Liver (tissue), 9 donors: ENCODE data around the gene SETD6. TPM values are rescaled to one million over a fixed set of nuclear protein-coding genes. Genes with fewer than 3 reads are reported as not detected.

Experiments
- DNase-seq: peaks from one replicate; pipeline ENCODE4 v3.0.0-alpha.2; 2017; ENCODE audit warnings: low spot score
- H3K27ac ChIP-seq, 2 donors: one replicate each; pipeline ENCODE4 v1.7.0; 2013; ENCODE audit warnings: inconsistent platforms in 2 of 2, low read length in 2 of 2, control low read depth in 1 of 2, low read depth in 1 of 2, mild to moderate bottlenecking in 1 of 2
- H3K27me3 ChIP-seq, 4 donors: one replicate each; pipeline versions ENCODE4 v1.6.1 to v1.7.0; 2013; ENCODE audit warnings: low read length in 3 of 4, inconsistent platforms in 1 of 4, mild to moderate bottlenecking in 1 of 4, moderate library complexity in 1 of 4; ENCODE audit not compliant: control insufficient read depth in 4 of 4, insufficient read depth in 4 of 4
- H3K36me3 ChIP-seq, 4 donors: one replicate each; pipeline versions ENCODE4 v1.6.1 to v1.7.0; 2013; ENCODE audit warnings: low read length in 3 of 4, mild to moderate bottlenecking in 3 of 4, low read depth in 1 of 4, moderate library complexity in 1 of 4; ENCODE audit not compliant: control insufficient read depth in 4 of 4, insufficient read depth in 3 of 4
- H3K4me1 ChIP-seq, 4 donors: one replicate each; pipeline versions ENCODE4 v1.6.1 to v1.7.0; 2013; ENCODE audit warnings: low read length in 3 of 4, mild to moderate bottlenecking in 3 of 4, moderate library complexity in 1 of 4; ENCODE audit not compliant: control insufficient read depth in 4 of 4, insufficient read depth in 4 of 4
- H3K4me3 ChIP-seq, 3 donors: one replicate each; pipeline versions ENCODE4 v1.6.1 to v1.7.0; 2013; ENCODE audit warnings: low read length in 3 of 3, control low read depth in 1 of 3, low read depth in 1 of 3, mild to moderate bottlenecking in 1 of 3
- H3K9ac ChIP-seq, 2 donors: one replicate each; pipeline ENCODE4 v1.7.0; 2013; ENCODE audit warnings: low read length in 2 of 2, mild to moderate bottlenecking in 2 of 2, moderate library complexity in 2 of 2, control low read depth in 1 of 2, low read depth in 1 of 2
- H3K9me3 ChIP-seq, 4 donors: one replicate each; pipeline versions ENCODE4 v1.6.1 to v1.7.0; 2013; ENCODE audit warnings: low read length in 3 of 4; ENCODE audit not compliant: control insufficient read depth in 4 of 4
- EGR1 ChIP-seq, 2 donors: IDR thresholded peaks; 2 replicates each; pipeline ENCODE4 v1.6.1; 2016 to 2018; ENCODE audit warnings: antibody characterized with exemption in 2 of 2, low read depth in 2 of 2
- FOXA2 ChIP-seq: IDR thresholded peaks from 2 replicates; pipeline ENCODE4 v1.6.1; 2016; ENCODE audit warnings: antibody characterized with exemption
- GABPA ChIP-seq, 2 donors: IDR thresholded peaks in 1 of 2; conservative IDR thresholded peaks in 1 of 2; 2 replicates each; pipeline ENCODE4 v1.6.1; 2016; ENCODE audit warnings: antibody characterized with exemption in 2 of 2, mild to moderate bottlenecking in 1 of 2, moderate library complexity in 1 of 2
- HNF4A ChIP-seq, 2 donors: conservative IDR thresholded peaks; 2 replicates each; pipeline ENCODE4 v1.6.1; 2016; ENCODE audit warnings: antibody characterized with exemption in 2 of 2, mild to moderate bottlenecking in 2 of 2
- HNF4G ChIP-seq: IDR thresholded peaks from 2 replicates; pipeline ENCODE4 v1.6.1; 2016; ENCODE audit warnings: antibody characterized with exemption
- JUND ChIP-seq, 2 donors: IDR thresholded peaks; 2 replicates each; pipeline ENCODE4 v1.6.1; 2016; ENCODE audit warnings: antibody characterized with exemption in 2 of 2
- NR2F2 ChIP-seq: IDR thresholded peaks from 2 replicates; pipeline ENCODE4 v1.6.1; 2016; ENCODE audit warnings: antibody characterized with exemption
- RAD21 ChIP-seq, 2 donors: IDR thresholded peaks; 2 replicates each; pipeline ENCODE4 v1.6.1; 2016; ENCODE audit warnings: antibody characterized with exemption in 2 of 2, mild to moderate bottlenecking in 2 of 2
- RXRA ChIP-seq, 2 donors: IDR thresholded peaks; 2 replicates each; pipeline ENCODE4 v1.6.1; 2017 to 2018; ENCODE audit warnings: antibody characterized with exemption in 2 of 2, mild to moderate bottlenecking in 1 of 2
- SP1 ChIP-seq: IDR thresholded peaks from 2 replicates; pipeline ENCODE4 v1.6.1; 2018; ENCODE audit warnings: antibody characterized with exemption, mild to moderate bottlenecking
- TAF1 ChIP-seq: conservative IDR thresholded peaks from 2 replicates; pipeline ENCODE4 v1.6.1; 2016; ENCODE audit warnings: antibody characterized with exemption, mild to moderate bottlenecking
- YY1 ChIP-seq: IDR thresholded peaks from 2 replicates; pipeline ENCODE4 v1.6.1; 2016; ENCODE audit warnings: antibody characterized with exemption, mild to moderate bottlenecking
- WGBS: extraction: QIAGEN DNeasy Blood & Tissue Kit; methylation state at CpG from one replicate; pipeline ENCODE4 v1.1.7; 2013; 5-methylcytosine and 5-hydroxymethylcytosine counted together
- polyA plus RNA-seq, 2 donors: library from polyadenylated mRNA; stranded (reverse) in 1 of 2; unstranded in 1 of 2; fragments of 200-250 nt in 1 of 2; fragments of >200 nt in 1 of 2; fragmentation: Nextera tagmentation in 1 of 2; extraction: Ambion mirVana in 1 of 2; gene quantifications; one replicate each; pipeline versions ENCODE4 v1.2.1 to v1.2.3, GENCODE V29; 2013 to 2015
- total RNA-seq, 2 donors: library from RNA; depleted of rRNA; stranded (reverse); fragments of >200 nt; gene quantifications; one replicate each; pipeline ENCODE4 v1.2.3, GENCODE V29; 2014
- TF ChIP-seq, protein P1 (sequence below): IDR thresholded peaks from 2 replicates; pipeline ENCODE4 v1.6.1; 2016; ENCODE audit warnings: antibody characterized with exemption, mild to moderate bottlenecking
- TF ChIP-seq, protein P2 (sequence below): IDR thresholded peaks from 2 replicates; pipeline ENCODE4 v1.6.1; 2016; ENCODE audit warnings: antibody characterized with exemption
- TF ChIP-seq, protein P3 (sequence below): IDR thresholded peaks from 2 replicates; pipeline ENCODE4 v1.6.1; 2016; ENCODE audit warnings: antibody characterized with exemption
- TF ChIP-seq, protein P4 (sequence below): IDR thresholded peaks from 2 replicates; pipeline ENCODE4 v1.6.1; 2016; ENCODE audit warnings: antibody characterized with exemption
- TF ChIP-seq, protein P5 (sequence below): fragments of 150-350 bp; IDR thresholded peaks from 2 replicates; pipeline ENCODE4 v1.5.1; 2017; ENCODE audit warnings: improper control_type of control experiment, low read depth, low read length; ENCODE audit not compliant: missing input control
- donor health status: healthy.
- donor health status: healthy.
- donor health status: healthy.
- donor health status: healthy.
- donor health status: healthy.

Gene SETD6
- total and polyA plus RNA-seq, 4 donors, result 6.9 to 17.7 (median 10.2) TPM

DNA sequence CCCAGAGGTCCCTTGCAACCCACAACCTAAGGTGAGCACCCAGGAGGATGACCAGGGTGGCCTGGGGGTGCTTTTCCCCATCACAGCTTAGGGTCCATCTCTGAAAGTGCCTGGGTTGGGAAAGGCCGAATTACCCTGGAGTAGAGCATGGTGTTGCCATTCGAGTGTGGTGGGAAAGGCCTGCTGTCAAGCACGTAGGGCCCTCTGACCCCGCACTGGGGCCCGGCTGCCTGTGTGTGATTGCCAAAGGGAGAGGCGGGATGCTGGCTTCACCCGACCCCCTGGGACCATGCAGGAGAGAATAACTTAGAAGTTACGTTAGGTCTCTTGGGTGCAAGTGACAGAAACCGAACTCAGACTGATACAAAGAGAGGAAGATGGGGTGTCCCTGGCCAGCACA is 43.1 kb upstream of the SETD6 start:
- H3K9ac ChIP-seq, result no peak overlapping the region
- no peak overlapping the region for H3K27ac ChIP-seq
- TF ChIP-seq GABPA (IDR thresholded peaks at IDR 0.05 in 1 of 2, conservative IDR thresholded peaks at IDR 0.05 in 1 of 2), result no peak
- TF ChIP-seq, protein P1, sequence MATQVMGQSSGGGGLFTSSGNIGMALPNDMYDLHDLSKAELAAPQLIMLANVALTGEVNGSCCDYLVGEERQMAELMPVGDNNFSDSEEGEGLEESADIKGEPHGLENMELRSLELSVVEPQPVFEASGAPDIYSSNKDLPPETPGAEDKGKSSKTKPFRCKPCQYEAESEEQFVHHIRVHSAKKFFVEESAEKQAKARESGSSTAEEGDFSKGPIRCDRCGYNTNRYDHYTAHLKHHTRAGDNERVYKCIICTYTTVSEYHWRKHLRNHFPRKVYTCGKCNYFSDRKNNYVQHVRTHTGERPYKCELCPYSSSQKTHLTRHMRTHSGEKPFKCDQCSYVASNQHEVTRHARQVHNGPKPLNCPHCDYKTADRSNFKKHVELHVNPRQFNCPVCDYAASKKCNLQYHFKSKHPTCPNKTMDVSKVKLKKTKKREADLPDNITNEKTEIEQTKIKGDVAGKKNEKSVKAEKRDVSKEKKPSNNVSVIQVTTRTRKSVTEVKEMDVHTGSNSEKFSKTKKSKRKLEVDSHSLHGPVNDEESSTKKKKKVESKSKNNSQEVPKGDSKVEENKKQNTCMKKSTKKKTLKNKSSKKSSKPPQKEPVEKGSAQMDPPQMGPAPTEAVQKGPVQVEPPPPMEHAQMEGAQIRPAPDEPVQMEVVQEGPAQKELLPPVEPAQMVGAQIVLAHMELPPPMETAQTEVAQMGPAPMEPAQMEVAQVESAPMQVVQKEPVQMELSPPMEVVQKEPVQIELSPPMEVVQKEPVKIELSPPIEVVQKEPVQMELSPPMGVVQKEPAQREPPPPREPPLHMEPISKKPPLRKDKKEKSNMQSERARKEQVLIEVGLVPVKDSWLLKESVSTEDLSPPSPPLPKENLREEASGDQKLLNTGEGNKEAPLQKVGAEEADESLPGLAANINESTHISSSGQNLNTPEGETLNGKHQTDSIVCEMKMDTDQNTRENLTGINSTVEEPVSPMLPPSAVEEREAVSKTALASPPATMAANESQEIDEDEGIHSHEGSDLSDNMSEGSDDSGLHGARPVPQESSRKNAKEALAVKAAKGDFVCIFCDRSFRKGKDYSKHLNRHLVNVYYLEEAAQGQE, result no peak
- TF ChIP-seq, protein P2, sequence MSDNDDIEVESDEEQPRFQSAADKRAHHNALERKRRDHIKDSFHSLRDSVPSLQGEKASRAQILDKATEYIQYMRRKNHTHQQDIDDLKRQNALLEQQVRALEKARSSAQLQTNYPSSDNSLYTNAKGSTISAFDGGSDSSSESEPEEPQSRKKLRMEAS, result no peak
- TF ChIP-seq RXRA (IDR thresholded peaks at IDR 0.05), result no peak
- no peak for TF ChIP-seq YY1
- TF ChIP-seq, protein P3, sequence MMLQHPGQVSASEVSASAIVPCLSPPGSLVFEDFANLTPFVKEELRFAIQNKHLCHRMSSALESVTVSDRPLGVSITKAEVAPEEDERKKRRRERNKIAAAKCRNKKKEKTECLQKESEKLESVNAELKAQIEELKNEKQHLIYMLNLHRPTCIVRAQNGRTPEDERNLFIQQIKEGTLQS, result no peak
- no peak for TF ChIP-seq JUND (IDR thresholded peaks at IDR 0.05)
- no peak for TF ChIP-seq HNF4A (conservative IDR thresholded peaks at IDR 0.05)
- TF ChIP-seq HNF4G, result no peak
- TF ChIP-seq, protein P4, sequence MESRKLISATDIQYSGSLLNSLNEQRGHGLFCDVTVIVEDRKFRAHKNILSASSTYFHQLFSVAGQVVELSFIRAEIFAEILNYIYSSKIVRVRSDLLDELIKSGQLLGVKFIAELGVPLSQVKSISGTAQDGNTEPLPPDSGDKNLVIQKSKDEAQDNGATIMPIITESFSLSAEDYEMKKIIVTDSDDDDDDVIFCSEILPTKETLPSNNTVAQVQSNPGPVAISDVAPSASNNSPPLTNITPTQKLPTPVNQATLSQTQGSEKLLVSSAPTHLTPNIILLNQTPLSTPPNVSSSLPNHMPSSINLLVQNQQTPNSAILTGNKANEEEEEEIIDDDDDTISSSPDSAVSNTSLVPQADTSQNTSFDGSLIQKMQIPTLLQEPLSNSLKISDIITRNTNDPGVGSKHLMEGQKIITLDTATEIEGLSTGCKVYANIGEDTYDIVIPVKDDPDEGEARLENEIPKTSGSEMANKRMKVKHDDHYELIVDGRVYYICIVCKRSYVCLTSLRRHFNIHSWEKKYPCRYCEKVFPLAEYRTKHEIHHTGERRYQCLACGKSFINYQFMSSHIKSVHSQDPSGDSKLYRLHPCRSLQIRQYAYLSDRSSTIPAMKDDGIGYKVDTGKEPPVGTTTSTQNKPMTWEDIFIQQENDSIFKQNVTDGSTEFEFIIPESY, result no peak
- TF ChIP-seq SP1, result no peak
- no peak for TF ChIP-seq EGR1 (IDR thresholded peaks at IDR 0.05; ENCODE audit: low read depth in 2 of 2)
- TF ChIP-seq FOXA2, result no peak
- TF ChIP-seq RAD21 (IDR thresholded peaks at IDR 0.05), result no peak
- no peak for TF ChIP-seq NR2F2
- TF ChIP-seq, protein P5, sequence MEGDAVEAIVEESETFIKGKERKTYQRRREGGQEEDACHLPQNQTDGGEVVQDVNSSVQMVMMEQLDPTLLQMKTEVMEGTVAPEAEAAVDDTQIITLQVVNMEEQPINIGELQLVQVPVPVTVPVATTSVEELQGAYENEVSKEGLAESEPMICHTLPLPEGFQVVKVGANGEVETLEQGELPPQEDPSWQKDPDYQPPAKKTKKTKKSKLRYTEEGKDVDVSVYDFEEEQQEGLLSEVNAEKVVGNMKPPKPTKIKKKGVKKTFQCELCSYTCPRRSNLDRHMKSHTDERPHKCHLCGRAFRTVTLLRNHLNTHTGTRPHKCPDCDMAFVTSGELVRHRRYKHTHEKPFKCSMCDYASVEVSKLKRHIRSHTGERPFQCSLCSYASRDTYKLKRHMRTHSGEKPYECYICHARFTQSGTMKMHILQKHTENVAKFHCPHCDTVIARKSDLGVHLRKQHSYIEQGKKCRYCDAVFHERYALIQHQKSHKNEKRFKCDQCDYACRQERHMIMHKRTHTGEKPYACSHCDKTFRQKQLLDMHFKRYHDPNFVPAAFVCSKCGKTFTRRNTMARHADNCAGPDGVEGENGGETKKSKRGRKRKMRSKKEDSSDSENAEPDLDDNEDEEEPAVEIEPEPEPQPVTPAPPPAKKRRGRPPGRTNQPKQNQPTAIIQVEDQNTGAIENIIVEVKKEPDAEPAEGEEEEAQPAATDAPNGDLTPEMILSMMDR, result no peak
- 92% methylated on average over 9 of the region's 9 CpGs for WGBS
- no peaks in the 10 kb centered on the region for H3K4me1 ChIP-seq
- peaks cover 0 to 2% (median 0%) of the 10 kb centered on the region in 4 donors for H3K27me3 ChIP-seq
- H3K4me3 ChIP-seq, result no peak overlapping the region
- DNase-seq, result no peak
- H3K9me3 ChIP-seq, result no peaks in the 10 kb centered on the region
- no peaks in the 10 kb centered on the region for H3K36me3 ChIP-seq

DNA sequence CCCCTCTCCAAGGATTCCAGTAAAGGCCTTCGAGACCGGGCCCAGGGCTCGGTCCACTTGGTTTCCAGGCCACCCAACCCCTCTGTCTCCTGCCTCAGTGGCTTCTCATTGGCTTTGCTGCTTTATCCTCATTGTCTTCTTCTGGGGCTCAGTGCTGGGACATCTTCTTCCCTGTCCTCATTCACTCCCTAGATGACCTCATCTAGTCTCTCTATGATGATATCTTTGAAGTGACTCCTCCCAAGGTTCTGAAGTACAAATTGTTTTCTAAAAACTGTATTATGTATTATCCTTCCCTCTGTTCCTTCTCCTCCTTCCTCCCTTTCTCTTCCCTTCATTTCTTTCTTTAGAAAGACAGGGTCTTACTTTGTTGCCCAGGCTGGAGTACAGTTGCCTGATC is 42.5 kb upstream of the SETD6 start:
- no peak for DNase-seq
- Histone ChIP-seq H3K4me3 (no peak overlapping the region), H3K9ac (no peak overlapping the region), H3K36me3 (no peaks in the 10 kb centered on the region), H3K9me3 (no peaks in the 10 kb centered on the region), H3K4me1 (no peaks in the 10 kb centered on the region), H3K27ac (no peak overlapping the region), H3K27me3 (peaks cover 0 to 2% (median 0%) of the 10 kb centered on the region in 4 donors)
- 96% methylated on average over 3 of the region's 3 CpGs for WGBS
- TF ChIP-seq RXRA (IDR thresholded peaks at IDR 0.05) (no peak), NR2F2 (no peak), RAD21 (IDR thresholded peaks at IDR 0.05) (no peak), GABPA (IDR thresholded peaks at IDR 0.05 in 1 of 2, conservative IDR thresholded peaks at IDR 0.05 in 1 of 2) (no peak), HNF4A (conservative IDR thresholded peaks at IDR 0.05) (no peak), TAF1 (no peak), FOXA2 (no peak), EGR1 (IDR thresholded peaks at IDR 0.05; ENCODE audit: low read depth in 2 of 2) (no peak), JUND (IDR thresholded peaks at IDR 0.05) (no peak)
- TF ChIP-seq, protein P5, result no peak
- TF ChIP-seq, protein P2, result no peak
- TF ChIP-seq, protein P1, result no peak
